Thyroid gland (tissue), 4 donors: ENCODE results near the gene LAIR2. TPM values are rescaled to one million over a fixed set of nuclear protein-coding genes. Genes with fewer than 3 reads are reported as not detected.

Source experiments
- DNase-seq, 2 donors: peaks; one replicate each; pipeline ENCODE4 v3.0.0-alpha.2; 2019
- H3K27ac ChIP-seq, 3 donors: fragments of 200-600 bp; sonication (generic); 1 replicate in 2 of 3; 2 replicates in 1 of 3; pipeline ENCODE4 v1.5.1; 2016 to 2019; ENCODE audit warnings: mild to moderate bottlenecking in 1 of 3, moderate library complexity in 1 of 3
- H3K27me3 ChIP-seq: fragments of 200-600 bp; sonication (generic); one replicate; pipeline ENCODE4 v1.5.1; 2019
- H3K36me3 ChIP-seq, 2 donors: fragments of 200-600 bp; sonication (generic); one replicate each; pipeline ENCODE4 v1.5.1; 2016 to 2019
- H3K4me1 ChIP-seq, 2 donors: fragments of 200-600 bp; sonication (generic); one replicate each; pipeline ENCODE4 v1.5.1; 2017 to 2019
- H3K4me3 ChIP-seq, 3 donors: fragments of 200-600 bp; sonication (generic); replicated peaks in 1 of 3; 1 replicate in 2 of 3; 2 replicates in 1 of 3; pipeline ENCODE4 v1.5.1; 2016; ENCODE audit warnings: mild to moderate bottlenecking in 1 of 3
- H3K9me3 ChIP-seq: fragments of 200-600 bp; sonication (generic); one replicate; pipeline ENCODE4 v1.5.1; 2017
- POLR2A ChIP-seq, 2 donors: fragments of 450-650 bp; IDR thresholded peaks; one replicate each; pipeline ENCODE4 v1.6.1; 2017; ENCODE audit warnings: antibody characterized with exemption in 2 of 2, mild to moderate bottlenecking in 2 of 2, moderate library complexity in 1 of 2
- WGBS, 2 donors: methylation state at CpG; one replicate each; pipeline ENCODE4 v1.1.5; 2017; 5-methylcytosine and 5-hydroxymethylcytosine counted together
- intact Hi-C: fragments of 100-400 bp; cut with DNase I; formaldehyde crosslinking; loops from one replicate; pipeline ENCODE4 v1.15.1; 2023
- total RNA-seq, 4 donors: library from RNA; depleted of rRNA; stranded (reverse); fragments of >200 nt; gene quantifications; one replicate each; pipeline ENCODE4 v1.2.3, GENCODE V29; 2016
- TF ChIP-seq, protein P1 (sequence below), 6 experiments: fragments of 200-600 bp in 3 of 6; fragments of 450-650 bp in 3 of 6; sonication (generic) in 3 of 6; IDR thresholded peaks; one replicate each; pipeline ENCODE4 v1.5.1; 2016 to 2019; ENCODE audit warnings: antibody characterized with exemption in 6 of 6, mild to moderate bottlenecking in 2 of 6, inconsistent platforms in 1 of 6, moderate library complexity in 1 of 6

The LAIR2 gene
- total RNA-seq, 4 donors from 2014 or later: not detected

DNA sequence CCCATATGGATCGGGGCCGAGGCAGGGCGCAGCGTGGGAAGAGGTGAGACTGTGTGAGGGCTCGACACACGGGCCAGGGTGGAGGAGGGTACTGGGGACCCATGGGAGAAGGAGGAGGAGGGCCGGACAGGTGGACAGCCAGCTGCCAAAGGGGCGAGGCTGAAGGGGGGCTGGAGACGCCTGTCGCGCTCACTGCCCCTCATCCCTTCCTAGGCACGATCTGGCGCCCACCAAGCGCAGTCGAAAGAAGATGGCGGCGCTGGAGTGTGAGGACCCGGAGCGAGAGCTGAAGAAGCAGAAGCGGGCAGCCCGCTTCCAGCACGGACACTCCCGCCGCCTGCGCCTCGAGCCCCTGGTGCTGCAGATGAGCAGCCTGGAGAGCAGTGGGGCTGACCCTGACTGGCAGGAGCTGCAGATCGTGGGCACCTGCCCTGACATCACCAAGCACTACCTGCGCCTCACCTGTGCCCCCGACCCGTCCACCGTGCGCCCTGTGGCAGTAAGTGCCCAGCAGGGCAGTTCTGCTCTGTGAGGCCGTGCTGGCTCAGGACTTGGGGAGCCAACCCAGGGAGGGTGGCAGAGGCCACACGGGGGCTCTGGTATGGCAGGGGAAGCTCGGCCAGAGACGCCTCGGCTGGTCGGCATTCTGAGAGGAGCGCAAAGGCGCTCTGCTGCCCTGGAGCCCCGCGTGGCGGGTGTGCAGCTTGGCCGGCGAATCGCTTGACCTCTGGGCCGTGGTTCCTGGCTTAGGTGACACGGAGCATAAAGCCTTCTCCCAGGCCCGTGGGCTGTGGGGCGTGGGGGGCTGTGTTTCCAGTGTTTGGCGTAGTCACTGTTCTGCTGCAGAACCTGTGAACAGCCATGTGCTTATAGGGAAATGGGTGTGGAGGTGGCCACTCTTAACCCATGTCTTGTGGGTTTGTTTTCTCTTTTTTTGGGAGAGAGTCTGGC is 45.9 kb upstream of the LAIR2 start:
- Histone ChIP-seq H3K4me1 (peaks cover 7 to 10% of the 10 kb centered on the region in 2 donors), H3K36me3 (peaks cover 96 to 99% of the 10 kb centered on the region in 2 donors), H3K27ac (no peak overlapping the region), H3K9me3 (no peaks in the 10 kb centered on the region), H3K4me3 (no peak overlapping the region), H3K27me3 (no peaks in the 10 kb centered on the region)
- TF ChIP-seq, protein P1, sequence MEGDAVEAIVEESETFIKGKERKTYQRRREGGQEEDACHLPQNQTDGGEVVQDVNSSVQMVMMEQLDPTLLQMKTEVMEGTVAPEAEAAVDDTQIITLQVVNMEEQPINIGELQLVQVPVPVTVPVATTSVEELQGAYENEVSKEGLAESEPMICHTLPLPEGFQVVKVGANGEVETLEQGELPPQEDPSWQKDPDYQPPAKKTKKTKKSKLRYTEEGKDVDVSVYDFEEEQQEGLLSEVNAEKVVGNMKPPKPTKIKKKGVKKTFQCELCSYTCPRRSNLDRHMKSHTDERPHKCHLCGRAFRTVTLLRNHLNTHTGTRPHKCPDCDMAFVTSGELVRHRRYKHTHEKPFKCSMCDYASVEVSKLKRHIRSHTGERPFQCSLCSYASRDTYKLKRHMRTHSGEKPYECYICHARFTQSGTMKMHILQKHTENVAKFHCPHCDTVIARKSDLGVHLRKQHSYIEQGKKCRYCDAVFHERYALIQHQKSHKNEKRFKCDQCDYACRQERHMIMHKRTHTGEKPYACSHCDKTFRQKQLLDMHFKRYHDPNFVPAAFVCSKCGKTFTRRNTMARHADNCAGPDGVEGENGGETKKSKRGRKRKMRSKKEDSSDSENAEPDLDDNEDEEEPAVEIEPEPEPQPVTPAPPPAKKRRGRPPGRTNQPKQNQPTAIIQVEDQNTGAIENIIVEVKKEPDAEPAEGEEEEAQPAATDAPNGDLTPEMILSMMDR (IDR thresholded peaks at IDR 0.05): no peak
- no peak for TF ChIP-seq POLR2A (IDR thresholded peaks at IDR 0.05)
- no peak for DNase-seq
- 94 to 95% methylated on average over 41 to 51 of the region's 51 CpGs for WGBS, 2 donors
- intact Hi-C loops: no loop called here

DNA sequence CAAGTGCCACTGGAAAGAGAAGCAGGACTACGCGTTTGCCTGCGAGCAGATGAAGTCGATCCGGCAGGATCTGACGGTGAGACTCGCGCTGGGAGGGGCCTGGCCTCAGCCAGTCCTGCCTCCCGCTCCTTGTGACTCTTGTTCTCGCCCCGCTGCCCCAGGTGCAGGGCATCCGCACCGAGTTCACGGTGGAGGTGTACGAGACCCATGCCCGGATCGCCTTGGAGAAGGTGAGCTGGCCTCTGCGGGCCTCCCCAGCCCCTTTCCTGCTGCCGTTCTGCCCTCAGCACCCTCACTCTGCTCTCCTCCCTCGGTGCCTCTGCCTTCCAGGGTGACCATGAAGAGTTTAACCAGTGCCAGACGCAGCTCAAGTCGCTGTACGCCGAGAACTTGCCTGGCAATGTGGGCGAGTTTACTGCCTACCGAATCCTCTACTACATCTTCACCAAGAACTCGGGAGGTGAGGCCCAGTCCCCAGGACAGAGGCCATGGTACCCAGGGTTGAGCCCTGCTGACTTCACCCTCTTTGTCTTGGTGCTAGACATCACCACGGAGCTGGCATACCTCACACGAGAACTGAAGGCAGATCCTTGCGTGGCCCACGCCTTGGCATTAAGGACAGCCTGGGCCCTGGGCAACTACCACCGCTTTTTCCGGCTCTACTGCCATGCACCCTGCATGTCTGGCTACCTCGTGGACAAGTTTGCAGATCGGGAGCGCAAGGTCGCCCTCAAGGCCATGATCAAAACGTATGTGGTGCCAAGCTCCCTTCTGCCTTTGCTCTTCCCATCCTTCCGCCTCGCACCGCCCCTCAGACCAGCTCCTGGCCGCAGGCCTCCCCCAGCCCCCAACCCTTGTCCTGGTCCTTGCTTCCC is 44.6 kb upstream of the LAIR2 start:
- intact Hi-C loops: no loop called here
- 94 to 95% methylated on average over 29 to 40 of the region's 42 CpGs for WGBS, 2 donors
- no peak overlapping the region for H3K4me3 ChIP-seq
- H3K27ac ChIP-seq: no peak overlapping the region
- H3K4me1 ChIP-seq: peaks cover 14 to 22% of the 10 kb centered on the region in 2 donors
- H3K9me3 ChIP-seq: no peaks in the 10 kb centered on the region
- no peak for DNase-seq
- no peak for TF ChIP-seq POLR2A (IDR thresholded peaks at IDR 0.05)
- TF ChIP-seq, protein P1 (IDR thresholded peaks at IDR 0.05): no peak
- H3K36me3 ChIP-seq: peaks cover 82 to 93% of the 10 kb centered on the region in 2 donors
- H3K27me3 ChIP-seq: no peaks in the 10 kb centered on the region

DNA sequence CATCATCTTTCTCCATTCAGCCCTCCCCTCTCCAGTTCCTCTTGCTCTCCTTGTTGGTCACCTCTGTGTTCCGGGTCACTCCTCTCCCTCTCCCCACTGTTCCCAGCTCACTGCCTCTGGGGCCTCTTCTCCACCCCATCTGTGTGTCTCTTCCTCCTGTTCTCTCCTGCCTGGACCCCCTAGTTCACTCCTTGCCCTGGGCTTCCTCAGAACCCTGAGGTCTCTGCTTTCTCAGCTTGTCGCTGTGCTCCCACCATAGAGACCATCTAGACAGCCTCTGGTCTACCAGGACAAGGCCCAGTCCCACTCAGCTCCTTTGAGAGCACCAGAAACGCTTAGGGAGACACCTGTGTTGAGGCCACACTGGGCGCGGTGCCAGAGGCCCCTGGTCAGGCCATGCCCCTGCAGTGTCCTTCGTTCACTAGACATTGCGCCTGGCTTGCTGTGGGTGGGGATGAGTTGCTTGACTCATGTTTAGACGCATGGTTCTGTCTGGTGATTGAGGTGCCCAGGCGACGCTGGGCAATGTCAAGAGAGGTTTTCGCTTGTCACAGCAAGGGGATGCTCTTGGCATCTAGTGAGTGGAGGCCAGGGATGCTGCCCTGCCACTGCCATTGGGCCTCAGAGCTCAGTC is 43.9 kb upstream of the LAIR2 start:
- no peak for TF ChIP-seq POLR2A (IDR thresholded peaks at IDR 0.05)
- TF ChIP-seq, protein P1 (IDR thresholded peaks at IDR 0.05): no peak
- intact Hi-C loops: no loop called here
- Histone ChIP-seq H3K4me1 (peaks cover 14 to 23% of the 10 kb centered on the region in 2 donors), H3K4me3 (no peak overlapping the region), H3K9me3 (no peaks in the 10 kb centered on the region), H3K27me3 (no peaks in the 10 kb centered on the region), H3K27ac (no peak overlapping the region), H3K36me3 (peaks cover 75 to 85% of the 10 kb centered on the region in 2 donors)
- 88 to 90% methylated on average over 4 to 11 of the region's 11 CpGs for WGBS, 2 donors
- no peak for DNase-seq

DNA sequence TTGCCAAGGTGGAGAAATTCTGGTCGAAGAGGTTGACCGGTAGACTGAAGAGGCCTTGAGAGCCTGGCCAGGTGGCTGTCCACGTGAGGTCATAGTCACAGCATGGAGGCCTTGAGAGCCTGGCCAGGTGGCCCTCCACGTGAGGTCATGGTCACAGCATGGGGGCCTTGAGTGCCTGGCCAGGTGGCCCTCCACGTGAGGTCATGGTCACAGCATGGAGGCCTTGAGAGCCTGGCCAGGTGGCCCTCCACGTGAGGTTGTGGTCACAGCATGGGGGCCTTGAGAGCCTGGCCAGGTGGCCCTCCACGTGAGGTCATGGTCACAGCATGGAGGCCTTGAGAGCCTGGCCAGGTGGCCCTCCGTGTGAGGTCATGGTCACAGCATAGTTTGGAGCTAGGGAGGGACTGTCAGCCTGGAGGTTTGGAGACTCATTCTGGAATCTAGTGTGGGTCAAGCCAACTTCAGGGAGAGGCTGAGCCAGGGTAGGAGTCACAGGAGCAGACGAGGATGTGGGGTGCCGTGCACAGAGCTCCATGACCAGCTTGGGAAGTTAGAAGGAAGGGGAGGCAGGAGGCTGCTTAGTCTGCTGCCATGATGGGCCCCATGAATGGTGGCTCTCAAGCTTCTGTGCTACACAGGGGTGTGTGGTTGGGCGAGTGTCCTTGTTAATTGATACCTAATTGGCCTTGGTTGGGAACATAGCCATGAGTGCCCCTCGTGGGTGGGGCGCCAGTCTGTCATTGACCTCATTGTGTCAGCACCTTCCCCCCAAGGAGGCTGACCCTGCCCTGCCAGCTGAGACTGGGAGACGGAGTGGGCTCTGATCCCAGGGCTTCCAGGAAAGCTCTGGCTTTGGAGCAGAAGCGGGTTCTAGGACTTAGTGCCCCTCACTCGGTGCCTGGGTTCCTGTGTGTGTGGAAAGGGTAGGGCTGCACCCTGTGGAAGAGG is 43.1 kb upstream of the LAIR2 start:
- TF ChIP-seq, protein P1 (IDR thresholded peaks at IDR 0.05): no peak
- TF ChIP-seq POLR2A (IDR thresholded peaks at IDR 0.05): no peak
- H3K4me1 ChIP-seq: peaks cover 14 to 28% of the 10 kb centered on the region in 2 donors
- WGBS, 2 donors: 84 to 87% methylated on average over 11 to 14 of the region's 16 CpGs
- intact Hi-C loops: no loop called here
- DNase-seq: no peak
- no peaks in the 10 kb centered on the region for H3K27me3 ChIP-seq
- no peaks in the 10 kb centered on the region for H3K9me3 ChIP-seq
- no peak overlapping the region for H3K27ac ChIP-seq
- H3K36me3 ChIP-seq: peaks cover 67 to 77% of the 10 kb centered on the region in 2 donors
- no peak overlapping the region for H3K4me3 ChIP-seq
